ENCODE data around the gene METTL22. TPM values are rescaled to one million over a fixed set of nuclear protein-coding genes. Genes with fewer than 3 reads are reported as not detected.

The METTL22 gene
- total RNA-seq, 1 experiment from 2014 or later: 14.6 TPM

GRCh38 chr16:8673611-8674412 lies 52.3 kb downstream of the METTL22 start:
- DNase-seq (no peak), ATAC-seq (peak; percentile 27)
- Histone ChIP-seq H3K79me2 (ENCODE audit: low read length) (no peaks in the 10 kb centered on the region), H3K4me2 (ENCODE audit: low read length) (peak overlapping the region; percentile 86), H3F3A (ENCODE audit: low read length, unreplicated experiment) (peaks cover 4% of the 10 kb centered on the region), H2AFZ (ENCODE audit: low read length) (peak overlapping the region; percentile 64), H3K9me3 (ENCODE audit: low read length) (no peaks in the 10 kb centered on the region), H3K9me2 (replicated peaks; ENCODE audit: low read length) (no peaks in the 10 kb centered on the region), H3K36me3 (ENCODE audit: low read depth, low read length) (no peaks in the 10 kb centered on the region), H3K27ac (ENCODE audit: low read length) (no peak overlapping the region), H3K4me1 (ENCODE audit: insufficient read depth, low read length) (peaks cover 25% of the 10 kb centered on the region), H3K27me3 (ENCODE audit: low read length) (no peaks in the 10 kb centered on the region), H3K9ac (ENCODE audit: low read length) (no peak overlapping the region), H4K20me1 (ENCODE audit: low read length) (no peaks in the 10 kb centered on the region), H3K4me3 (ENCODE audit: low read length) (peak overlapping the region; percentile 69)
- intact Hi-C loops (cut with micrococcal nuclease): no loop called here
- no TSS peak for BruUV-seq (replicated peaks)
- TF ChIP-seq EZH2 (IDR thresholded peaks at IDR 0.05; ENCODE audit: low read length, unreplicated experiment) (no peak), EZH2phosphoT487 (IDR thresholded peaks at IDR 0.05; ENCODE audit: borderline replicate concordance, low read length) (no peak)
- TF ChIP-seq, protein P1, sequence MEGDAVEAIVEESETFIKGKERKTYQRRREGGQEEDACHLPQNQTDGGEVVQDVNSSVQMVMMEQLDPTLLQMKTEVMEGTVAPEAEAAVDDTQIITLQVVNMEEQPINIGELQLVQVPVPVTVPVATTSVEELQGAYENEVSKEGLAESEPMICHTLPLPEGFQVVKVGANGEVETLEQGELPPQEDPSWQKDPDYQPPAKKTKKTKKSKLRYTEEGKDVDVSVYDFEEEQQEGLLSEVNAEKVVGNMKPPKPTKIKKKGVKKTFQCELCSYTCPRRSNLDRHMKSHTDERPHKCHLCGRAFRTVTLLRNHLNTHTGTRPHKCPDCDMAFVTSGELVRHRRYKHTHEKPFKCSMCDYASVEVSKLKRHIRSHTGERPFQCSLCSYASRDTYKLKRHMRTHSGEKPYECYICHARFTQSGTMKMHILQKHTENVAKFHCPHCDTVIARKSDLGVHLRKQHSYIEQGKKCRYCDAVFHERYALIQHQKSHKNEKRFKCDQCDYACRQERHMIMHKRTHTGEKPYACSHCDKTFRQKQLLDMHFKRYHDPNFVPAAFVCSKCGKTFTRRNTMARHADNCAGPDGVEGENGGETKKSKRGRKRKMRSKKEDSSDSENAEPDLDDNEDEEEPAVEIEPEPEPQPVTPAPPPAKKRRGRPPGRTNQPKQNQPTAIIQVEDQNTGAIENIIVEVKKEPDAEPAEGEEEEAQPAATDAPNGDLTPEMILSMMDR (conservative IDR thresholded peaks at IDR 0.05; ENCODE audit: low read depth, low read length): no peak
- CTCF ChIA-PET: no interaction called here
- POLR2A ChIA-PET (ENCODE audit: unreplicated experiment): no interaction called here

GRCh38 chr16:8674413-8675022 lies 53.0 kb downstream of the METTL22 start, which contains the start of gene ABAT:
Gene ABAT, plus strand, starts transcription at chr16:8674617. Its CDS starts 61,123 bp downstream, at chr16:8735740.
- peak within 1 kb of the TSS; percentile 84 for H2AFZ ChIP-seq (ENCODE audit: low read length)
- no peak within 1 kb of the TSS for H3K9ac ChIP-seq (ENCODE audit: low read length)
- TF ChIP-seq, protein P1 (conservative IDR thresholded peaks at IDR 0.05; ENCODE audit: low read depth, low read length): no peak
- TF ChIP-seq EZH2 (IDR thresholded peaks at IDR 0.05; ENCODE audit: low read length, unreplicated experiment) (no peak), EZH2phosphoT487 (IDR thresholded peaks at IDR 0.05; ENCODE audit: borderline replicate concordance, low read length) (no peak)
- ATAC-seq (peak; percentile 87), DNase-seq (peak; percentile 73)
- CTCF ChIA-PET: no interaction called here
- no peaks in the 10 kb centered on the region for H3K79me2 ChIP-seq (ENCODE audit: low read length)
- peaks cover 30% of the 10 kb centered on the region for H3K4me1 ChIP-seq (ENCODE audit: insufficient read depth, low read length)
- H3K36me3 ChIP-seq (ENCODE audit: low read depth, low read length): no peaks in the 10 kb centered on the region
- H3K4me3 ChIP-seq (ENCODE audit: low read length): peak within 1 kb of the TSS; percentile 69
- peak within 1 kb of the TSS; percentile 86 for H3K4me2 ChIP-seq (ENCODE audit: low read length)
- peaks cover 4% of the 10 kb centered on the region for H3F3A ChIP-seq (ENCODE audit: low read length, unreplicated experiment)
- no peaks in the 10 kb centered on the region for H3K9me2 ChIP-seq (replicated peaks; ENCODE audit: low read length)
- POLR2A ChIA-PET (ENCODE audit: unreplicated experiment): no interaction called here
- no peaks in the 10 kb centered on the region for H3K9me3 ChIP-seq (ENCODE audit: low read length)
- H3K27ac ChIP-seq (ENCODE audit: low read length): no peak within 1 kb of the TSS
- no peaks in the 10 kb centered on the region for H4K20me1 ChIP-seq (ENCODE audit: low read length)
- H3K27me3 ChIP-seq (ENCODE audit: low read length): no peaks in the 10 kb centered on the region
- intact Hi-C loops (cut with micrococcal nuclease): no loop called here
- BruUV-seq (replicated peaks): no TSS peak

Data from PC-3 (cell line).